Prostate gland (tissue), 2 donors: ENCODE results near the gene FAAP20.
A peak's percentile ranks its signal among the peaks of the same experiment; 100 is the strongest.

Experiments
- CTCF ChIP-seq, 4 experiments: fragments of 200-600 bp in 2 of 4; fragments of 450-650 bp in 2 of 4; sonication (generic) in 2 of 4; IDR thresholded peaks; 1 replicate in 3 of 4; 2 replicates in 1 of 4; pipeline ENCODE4 v1.5.1; 2016 to 2019; ENCODE audit warnings: antibody characterized with exemption in 4 of 4, mild to moderate bottlenecking in 2 of 4, moderate library complexity in 2 of 4
- POLR2A ChIP-seq: fragments of 450-650 bp; IDR thresholded peaks from one replicate; pipeline ENCODE4 v1.6.1; 2016; ENCODE audit warnings: antibody characterized with exemption, mild to moderate bottlenecking

- TF ChIP-seq CTCF (IDR thresholded peaks at IDR 0.05) (no peak), POLR2A (peak; percentile 77)
Observed at GRCh38 chr1:2199042-2199810, 4.7 kb upstream of the FAAP20 start.
